HepG2 (cell line): Measurements from ENCODE around the gene RPS28. TPM values are rescaled to one million over a fixed set of nuclear protein-coding genes. Genes with fewer than 3 reads are reported as not detected.
"Not testable (repeated sequence)": the region's sequence is repeated elsewhere in the genome, so short reads cannot be mapped to it uniquely, and the experiment has no call there.

Experiments
- ATAC-seq: fragments of 200-7000 bp; cut with Tn5 transposase; 3 replicates; pipeline ENCODE4 v1.9.1; 2020; ENCODE audit warnings: mild to moderate bottlenecking, moderate library complexity
- BruUV-seq: library from RNA; stranded (reverse); fragments of 400-500 nt; replicated peaks from 2 replicates; lab custom pipeline; 2021; lab: Mats Ljungman, UMichigan
- CTCF ChIA-PET: fragments of 300-600 bp; formaldehyde crosslinking; extraction: SDS; loops from one replicate; lab custom pipeline; 2021; ENCODE audit warnings: low total read pairs, inconsistent platforms, low intra/inter-chr PET ratio; lab: Yijun Ruan, JAX
- POLR2A ChIA-PET: fragments of 350-600 bp; sonication (Branson Sonifier 250); formaldehyde crosslinking; loops from one replicate; lab custom pipeline; 2020; ENCODE audit warnings: antibody characterized with exemption, inconsistent platforms; lab: Yijun Ruan, JAX
- DNase-seq: peaks from one replicate; pipeline ENCODE4 v3.0.0-alpha.2; 2015; ENCODE audit warnings: low spot score
- FAIRE-seq: peaks from 3 replicates; lab custom pipeline; 2011; peaks lifted over from hg19 to GRCh38; lab: Jason Lieb, UNC
- H2AFZ ChIP-seq: one replicate; pipeline ENCODE4 v1.6.1; 2011; ENCODE audit warnings: low read length, inconsistent platforms
- H3K27ac ChIP-seq: fragments of 300-600 bp; 3 replicates; pipeline ENCODE4 v1.8.0; 2011; ENCODE audit warnings: mixed run types, mild to moderate bottlenecking, mixed read lengths, low read length, inconsistent platforms; ENCODE audit not compliant: insufficient read depth; ENCODE audit errors: extremely low read length
- H3K27me3 ChIP-seq, 2 experiments: fragments of 200-600 bp in 1 of 2; 2 replicates in 1 of 2; 3 replicates in 1 of 2; pipeline versions ENCODE4 v1.6.0 to v1.8.0; 2011; ENCODE audit warnings: low read length in 2 of 2, mild to moderate bottlenecking in 2 of 2, moderate library complexity in 2 of 2, inconsistent platforms in 1 of 2; ENCODE audit not compliant: insufficient read depth in 2 of 2, control insufficient read depth in 1 of 2
- H3K36me3 ChIP-seq, 2 experiments: fragments of 200-600 bp in 1 of 2; replicated peaks in 1 of 2; 2 replicates in 1 of 2; 3 replicates in 1 of 2; pipeline versions ENCODE4 v1.5.1 to v1.8.0; 2011; ENCODE audit warnings: low read length in 2 of 2, inconsistent platforms in 1 of 2; ENCODE audit not compliant: insufficient read depth in 2 of 2, control insufficient read depth in 1 of 2
- H3K4me1 ChIP-seq: 2 replicates; pipeline ENCODE4 v1.5.1; 2012; ENCODE audit warnings: low read length, inconsistent platforms; ENCODE audit not compliant: insufficient read depth
- H3K4me2 ChIP-seq: 2 replicates; pipeline ENCODE4 v1.6.0; 2011; ENCODE audit warnings: low read depth, low read length, inconsistent platforms
- H3K4me3 ChIP-seq, 3 experiments: fragments of 200-600 bp in 1 of 3; sonication (generic), shearing (Covaris generic) in 1 of 3; replicated peaks in 1 of 3; 2 replicates each; pipeline ENCODE4 v1.5.1; 2011 to 2016; ENCODE audit warnings: low read length in 3 of 3, inconsistent platforms in 2 of 3, low read depth in 2 of 3, mild to moderate bottlenecking in 2 of 3, control low read depth in 1 of 3, mixed read lengths in 1 of 3; ENCODE audit not compliant: insufficient read depth in 1 of 3
- H3K79me2 ChIP-seq: one replicate; pipeline ENCODE4 v1.6.1; 2011; ENCODE audit warnings: low read length, inconsistent platforms; ENCODE audit not compliant: insufficient read depth
- H3K9ac ChIP-seq: 2 replicates; pipeline ENCODE4 v1.6.0; 2011; ENCODE audit warnings: mild to moderate bottlenecking, low read depth, low read length, inconsistent platforms; ENCODE audit not compliant: insufficient read depth
- H3K9me3 ChIP-seq: 2 replicates; pipeline ENCODE4 v1.5.1; 2012; ENCODE audit warnings: mild to moderate bottlenecking, low read length
- H4K20me1 ChIP-seq: 2 replicates; pipeline ENCODE4 v1.6.0; 2011; ENCODE audit warnings: inconsistent platforms, mild to moderate bottlenecking, low read length, moderate library complexity; ENCODE audit not compliant: insufficient read depth
- ATF7 ChIP-seq, 2 experiments: fragments of 450-650 bp in 1 of 2; sonication (generic) in 1 of 2; formaldehyde crosslinking in 1 of 2; IDR thresholded peaks; 2 replicates each; pipeline versions ENCODE4 v1.4.0 to v1.6.1; 2016 to 2020; ENCODE audit warnings: antibody characterized with exemption in 1 of 2, mild to moderate bottlenecking in 1 of 2, missing genetic modification reagents in 1 of 2
- CREB1 ChIP-seq, 2 experiments: fragments of 450-650 bp in 1 of 2; IDR thresholded peaks; 2 replicates each; pipeline ENCODE4 v1.6.1; 2016 to 2017; ENCODE audit warnings: control low read depth in 1 of 2, mild to moderate bottlenecking in 1 of 2, missing compliant biosample characterization in 1 of 2, missing genetic modification characterization in 1 of 2
- ETV6 ChIP-seq: sonication (generic); formaldehyde crosslinking; conservative IDR thresholded peaks from 2 replicates; pipeline ENCODE4 v1.4.0; 2020; ENCODE audit warnings: missing genetic modification reagents
- HOXD1 ChIP-seq: sonication (generic); formaldehyde crosslinking; IDR thresholded peaks from 2 replicates; pipeline ENCODE4 v1.5.0; 2020; ENCODE audit warnings: missing genetic modification reagents
- NR2F2 ChIP-seq: IDR thresholded peaks from 2 replicates; pipeline ENCODE4 v1.6.1; 2012; ENCODE audit warnings: low read depth, inconsistent platforms, borderline replicate concordance
- SOX6 ChIP-seq, 2 experiments: fragments of 450-650 bp in 1 of 2; sonication (generic) in 1 of 2; formaldehyde crosslinking in 1 of 2; IDR thresholded peaks; 2 replicates each; pipeline versions ENCODE4 v1.4.0 to v1.6.1; 2017 to 2020; ENCODE audit warnings: antibody characterized with exemption in 1 of 2, mild to moderate bottlenecking in 1 of 2, missing genetic modification reagents in 1 of 2
- ZSCAN22 ChIP-seq: sonication (generic); formaldehyde crosslinking; IDR thresholded peaks from 2 replicates; pipeline ENCODE4 v1.4.0; 2020; ENCODE audit warnings: mild to moderate bottlenecking, missing genetic modification reagents
- WGBS: methylation state at CpG from one replicate; pipeline ENCODE4 v1.1.6; 2017; ENCODE audit warnings: low lambda C conversion rate; 5-methylcytosine and 5-hydroxymethylcytosine counted together
- in situ Hi-C: cut with HindIII; loops from 2 replicates; pipeline ENCODE4 v1.10.0; 2017; ENCODE audit warnings: low pct_unique_long_range_greater_than_20kb; ENCODE audit not compliant: extremely low pct_ligation_motif_present
- intact Hi-C: fragments of 100-400 bp; cut with micrococcal nuclease; formaldehyde crosslinking; loops from one replicate; pipeline ENCODE4 v1.10.0; 2022; ENCODE audit not compliant: unreplicated experiment
- polyA plus RNA-seq, 8 experiments: library from polyadenylated mRNA; depleted of rRNA in 3 of 8; stranded (reverse) in 7 of 8; unstranded in 1 of 8; fragments of >200 nt; fragmentation: Illumina TruSeq in 4 of 8; extraction: Trizol in 4 of 8; gene quantifications; 2 replicates each; pipeline versions ENCODE4 v1.2.1 to v1.2.3, GENCODE V29; 2011 to 2016; ENCODE audit warnings: low read depth in 4 of 8, missing spikeins in 1 of 8, mixed read lengths in 1 of 8; ENCODE audit not compliant: insufficient read depth in 1 of 8
- total RNA-seq, 5 experiments: library from RNA; depleted of rRNA; stranded (reverse); fragments of >200 nt; fragmentation: Illumina TruSeq; extraction: Trizol; gene quantifications; 2 replicates each; pipeline ENCODE4 v1.2.3, GENCODE V29; 2016; ENCODE audit warnings: low read depth in 1 of 5
- TF ChIP-seq, protein P1 (sequence below): sonication (generic); formaldehyde crosslinking; IDR thresholded peaks from 2 replicates; pipeline ENCODE4 v1.4.0; 2020; ENCODE audit warnings: missing genetic modification reagents, mild to moderate bottlenecking, borderline replicate concordance
- TF ChIP-seq, protein P2 (sequence below): sonication (generic); formaldehyde crosslinking; IDR thresholded peaks from 2 replicates; pipeline ENCODE4 v1.4.0; 2020; ENCODE audit warnings: mild to moderate bottlenecking, missing genetic modification reagents

Gene RPS28
- total and polyA plus RNA-seq, 2 of the 13 experiments (the other 11 are each of a cell fraction or from before 2014, with no cell fraction given), result 281 to 545 TPM

DNA sequence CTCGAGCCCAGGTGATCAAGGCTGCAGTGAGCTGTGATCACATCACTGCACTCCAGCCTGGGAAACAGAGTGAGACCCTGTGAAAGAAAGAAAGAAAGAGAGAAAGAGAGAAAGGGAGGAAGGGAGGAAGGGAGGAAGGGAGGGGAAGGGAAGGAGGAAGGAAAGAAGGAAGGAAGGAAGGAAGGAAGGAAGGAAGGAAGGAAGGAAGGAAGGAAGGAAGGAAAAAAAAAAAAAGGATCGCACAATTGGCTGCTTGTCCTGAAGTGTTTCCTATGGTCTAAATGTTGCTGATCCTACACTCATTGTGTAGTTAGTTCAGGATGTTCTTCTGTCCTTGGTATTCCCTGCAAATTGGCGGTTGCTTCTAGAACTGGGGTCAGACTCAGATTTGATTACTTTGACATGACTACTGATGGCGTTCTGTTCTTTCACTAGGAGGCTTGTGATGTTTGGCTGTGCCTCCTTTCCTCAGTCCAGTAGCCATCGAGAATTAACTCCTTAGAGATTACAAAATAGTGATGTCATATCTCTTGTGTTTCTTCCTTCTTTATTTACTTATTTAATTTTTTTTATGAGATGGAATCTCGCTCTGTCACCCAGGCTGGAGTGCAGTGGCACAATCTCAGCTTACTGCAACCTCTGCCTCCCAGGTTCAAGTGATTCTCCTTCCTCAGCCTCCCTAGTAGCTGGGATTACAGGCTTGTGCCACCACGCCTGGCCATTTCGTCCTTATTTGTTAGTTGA, 28.5 kb downstream of the RPS28 start:
- CTCF ChIA-PET; H3K79me2 ChIP-seq; H3K36me3 ChIP-seq; H3K27ac ChIP-seq; DNase-seq; H2AFZ ChIP-seq; ATAC-seq; H3K27me3 ChIP-seq; FAIRE-seq; H3K9me3 ChIP-seq; H3K4me2 ChIP-seq; H3K4me3 ChIP-seq; H3K9ac ChIP-seq; BruUV-seq; H4K20me1 ChIP-seq; TF ChIP-seq CREB1, ATF7 (CRISPR knock-in tag; IDR thresholded peaks at IDR 0.05): not testable (repeated sequence)
- WGBS, result 49% methylated on average over 8 of the region's 8 CpGs
- H3K4me1 ChIP-seq, result peaks cover 44% of the 10 kb centered on the region
- TF ChIP-seq CREB1 (IDR thresholded peaks at IDR 0.05), result 0 out of 2 replicates have a peak, but pooled peaks have one; percentile 22
- TF ChIP-seq ATF7 (IDR thresholded peaks at IDR 0.05), result peak; percentile 68
- intact Hi-C loops (loop anchor here (10.0 kb wide), 1 partner anchor 95 kb away; the partner anchor contains the start of gene HNRNPM), in situ Hi-C loops (loop anchor here (5.0 kb wide), 1 partner anchor 48 kb away; no protein-coding TSS in a partner anchor)
- POLR2A ChIA-PET, result interaction anchor here (0.8 kb wide), 1 partner anchor 28 kb away, joined by 3 read pairs; the partner anchor contains the start of genes NDUFA7 and RPS28

DNA sequence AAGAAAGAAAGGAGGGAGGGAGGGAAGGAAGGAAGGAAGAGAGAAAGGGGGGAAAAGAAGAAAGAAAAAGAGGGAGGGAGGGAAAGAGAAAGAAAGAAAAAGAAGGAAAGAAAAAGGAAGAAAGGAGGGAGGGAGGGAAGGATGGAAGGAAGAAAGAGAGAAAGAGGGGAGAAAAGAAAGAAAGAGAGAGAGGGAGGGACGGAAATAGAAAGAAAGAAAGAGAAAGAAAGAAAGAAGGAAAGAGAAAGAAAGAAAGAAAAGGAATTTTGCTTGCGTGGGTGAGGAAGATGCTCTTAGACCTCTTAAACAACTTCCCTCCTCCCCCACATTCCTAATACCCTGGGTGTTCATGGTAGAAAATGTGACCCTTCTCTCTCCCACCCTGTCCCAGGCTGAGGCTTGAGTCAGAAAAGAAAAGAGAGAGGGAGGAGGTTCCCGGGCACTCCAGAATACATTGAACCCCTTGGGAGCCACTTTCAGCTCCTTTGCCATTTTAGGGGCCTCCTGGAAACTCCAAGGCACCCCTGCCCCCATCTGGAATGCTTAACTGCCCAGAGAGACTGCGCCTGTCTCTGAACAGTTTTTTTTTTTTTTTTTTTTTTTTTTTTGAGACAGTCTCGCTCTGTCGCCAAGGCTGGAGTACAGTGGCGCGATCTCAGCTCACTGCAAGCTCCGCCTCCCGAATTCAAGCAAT, 31.0 kb downstream of the RPS28 start:
- no peaks in the 10 kb centered on the region for H3K9me3 ChIP-seq
- CTCF ChIA-PET, result interaction anchor here (4.7 kb wide), 1 partner anchor 44 kb away, joined by 35 read pairs; no protein-coding TSS in a partner anchor
- H4K20me1 ChIP-seq, result no peaks in the 10 kb centered on the region
- no peaks in the 10 kb centered on the region for H3K27me3 ChIP-seq
- no TSS peak for BruUV-seq
- no peak overlapping the region for H3K27ac ChIP-seq
- FAIRE-seq, result no peak
- intact Hi-C loops (loop anchor here (10.0 kb wide), 1 partner anchor 93 kb away; the partner anchor contains the start of gene HNRNPM), in situ Hi-C loops (loop anchor here (5.0 kb wide), 1 partner anchor 45 kb away; no protein-coding TSS in a partner anchor)
- DNase-seq, result no peak
- no peak overlapping the region for H2AFZ ChIP-seq
- POLR2A ChIA-PET, result interaction anchor here (1.0 to 2.4 kb wide), 6 partner anchors 12 to 97 kb away, joined by 3 to 6 read pairs (median 4); partner anchors contain the start of gene RAB11B
- H3K4me1 ChIP-seq, result peaks cover 69% of the 10 kb centered on the region
- H3K9ac ChIP-seq, result no peak overlapping the region
- no peak for ATAC-seq
- no peaks in the 10 kb centered on the region for H3K36me3 ChIP-seq
- 15% methylated on average over 10 of the region's 10 CpGs for WGBS
- H3K79me2 ChIP-seq, result no peaks in the 10 kb centered on the region
- peak overlapping the region; percentile 64 for H3K4me2 ChIP-seq
- TF ChIP-seq, protein P1, sequence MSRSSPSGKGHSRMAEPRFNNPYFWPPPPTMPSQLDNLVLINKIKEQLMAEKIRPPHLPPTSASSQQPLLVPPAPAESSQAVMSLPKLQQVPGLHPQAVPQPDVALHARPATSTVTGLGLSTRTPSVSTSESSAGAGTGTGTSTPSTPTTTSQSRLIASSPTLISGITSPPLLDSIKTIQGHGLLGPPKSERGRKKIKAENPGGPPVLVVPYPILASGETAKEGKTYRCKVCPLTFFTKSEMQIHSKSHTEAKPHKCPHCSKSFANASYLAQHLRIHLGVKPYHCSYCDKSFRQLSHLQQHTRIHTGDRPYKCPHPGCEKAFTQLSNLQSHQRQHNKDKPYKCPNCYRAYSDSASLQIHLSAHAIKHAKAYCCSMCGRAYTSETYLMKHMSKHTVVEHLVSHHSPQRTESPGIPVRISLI (CRISPR knock-in tag), result peak; percentile 45; the same call in 1 of the 2 replicates
- TF ChIP-seq, protein P2, sequence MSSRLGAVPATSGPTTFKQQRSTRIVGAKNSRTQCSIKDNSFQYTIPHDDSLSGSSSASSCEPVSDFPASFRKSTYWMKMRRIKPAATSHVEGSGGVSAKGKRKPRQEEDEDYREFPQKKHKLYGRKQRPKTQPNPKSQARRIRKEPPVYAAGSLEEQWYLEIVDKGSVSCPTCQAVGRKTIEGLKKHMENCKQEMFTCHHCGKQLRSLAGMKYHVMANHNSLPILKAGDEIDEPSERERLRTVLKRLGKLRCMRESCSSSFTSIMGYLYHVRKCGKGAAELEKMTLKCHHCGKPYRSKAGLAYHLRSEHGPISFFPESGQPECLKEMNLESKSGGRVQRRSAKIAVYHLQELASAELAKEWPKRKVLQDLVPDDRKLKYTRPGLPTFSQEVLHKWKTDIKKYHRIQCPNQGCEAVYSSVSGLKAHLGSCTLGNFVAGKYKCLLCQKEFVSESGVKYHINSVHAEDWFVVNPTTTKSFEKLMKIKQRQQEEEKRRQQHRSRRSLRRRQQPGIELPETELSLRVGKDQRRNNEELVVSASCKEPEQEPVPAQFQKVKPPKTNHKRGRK, result peak; percentile 92; the same call in 1 of the 2 replicates
- TF ChIP-seq ETV6 (CRISPR knock-in tag) (no peak), ZSCAN22 (CRISPR knock-in tag) (no peak), NR2F2 (no peak), SOX6 (IDR thresholded peaks at IDR 0.05) (no peak), SOX6 (CRISPR knock-in tag; IDR thresholded peaks at IDR 0.05) (0 out of 2 replicates have a peak, but pooled peaks have one; percentile 18), HOXD1 (CRISPR knock-in tag) (no peak)
- H3K4me3 ChIP-seq, result peak overlapping the region in 1 of 3 experiments; percentile 38; a peak in 1 of 6 replicates
